GM20000 (cell line): ENCODE measurements around the gene APOBEC3C.
"Not testable (repeated sequence)": the region's sequence is repeated elsewhere in the genome, so short reads cannot be mapped to it uniquely, and the experiment has no call there.

ENCODE experiments used
- DNase-seq: peaks from one replicate; pipeline ENCODE4 v3.0.0; 2012; ENCODE audit warnings: low spot score
- CTCF ChIP-seq: IDR thresholded peaks from 2 replicates; pipeline ENCODE4 v1.5.1; 2012; ENCODE audit warnings: mild to moderate bottlenecking, control low read depth; ENCODE audit errors: extremely low read depth, missing control alignments

The APOBEC3C gene

GRCh38 chr22:39017596-39018365, 3.7 kb downstream of the APOBEC3C start:
- TF ChIP-seq CTCF: no peak
- DNase-seq: no peak

- DNase-seq: not testable (repeated sequence)
Observed at GRCh38 chr22:39020021-39020651, 6.1 kb downstream of the APOBEC3C start.

GRCh38 chr22:39021552-39022250, 7.6 kb downstream of the APOBEC3C start:
- peak; percentile 17 for DNase-seq
- TF ChIP-seq CTCF: no peak

GRCh38 chr22:39024519-39025308, 10.7 kb downstream of the APOBEC3C start:
- TF ChIP-seq CTCF: no peak
- DNase-seq: no peak

GRCh38 chr22:39026509-39027150, 12.6 kb downstream of the APOBEC3C start:
- no peak for DNase-seq
- TF ChIP-seq CTCF: no peak

- DNase-seq: no peak
Observed at GRCh38 chr22:39027717-39028116, 13.7 kb downstream of the APOBEC3C start.

More at GRCh38 chr22:39027717-39028116, 13.7 kb downstream of the APOBEC3C start:
- TF ChIP-seq CTCF: no peak
